Stimulated activated CD8-positive, alpha-beta memory T cell treated with anti-CD3 and anti-CD28 coated beads, Interleukin-12 subunit alpha, Interleukin-12 subunit beta, amount 100 ng/mL, for 1 hour (primary cell): ENCODE measurements around the gene LRIT1.
A peak's percentile ranks its signal among the peaks of the same experiment; 100 is the strongest.
"Not testable (repeated sequence)": the region's sequence is repeated elsewhere in the genome, so short reads cannot be mapped to it uniquely, and the experiment has no call there.

ENCODE experiments used
- DNase-seq: peaks from one replicate; pipeline ENCODE4 v3.0.0-alpha.2; 2020; ENCODE audit warnings: low read depth

Gene LRIT1, protein sequence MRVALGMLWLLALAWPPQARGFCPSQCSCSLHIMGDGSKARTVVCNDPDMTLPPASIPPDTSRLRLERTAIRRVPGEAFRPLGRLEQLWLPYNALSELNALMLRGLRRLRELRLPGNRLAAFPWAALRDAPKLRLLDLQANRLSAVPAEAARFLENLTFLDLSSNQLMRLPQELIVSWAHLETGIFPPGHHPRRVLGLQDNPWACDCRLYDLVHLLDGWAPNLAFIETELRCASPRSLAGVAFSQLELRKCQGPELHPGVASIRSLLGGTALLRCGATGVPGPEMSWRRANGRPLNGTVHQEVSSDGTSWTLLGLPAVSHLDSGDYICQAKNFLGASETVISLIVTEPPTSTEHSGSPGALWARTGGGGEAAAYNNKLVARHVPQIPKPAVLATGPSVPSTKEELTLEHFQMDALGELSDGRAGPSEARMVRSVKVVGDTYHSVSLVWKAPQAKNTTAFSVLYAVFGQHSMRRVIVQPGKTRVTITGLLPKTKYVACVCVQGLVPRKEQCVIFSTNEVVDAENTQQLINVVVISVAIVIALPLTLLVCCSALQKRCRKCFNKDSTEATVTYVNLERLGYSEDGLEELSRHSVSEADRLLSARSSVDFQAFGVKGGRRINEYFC

DNA sequence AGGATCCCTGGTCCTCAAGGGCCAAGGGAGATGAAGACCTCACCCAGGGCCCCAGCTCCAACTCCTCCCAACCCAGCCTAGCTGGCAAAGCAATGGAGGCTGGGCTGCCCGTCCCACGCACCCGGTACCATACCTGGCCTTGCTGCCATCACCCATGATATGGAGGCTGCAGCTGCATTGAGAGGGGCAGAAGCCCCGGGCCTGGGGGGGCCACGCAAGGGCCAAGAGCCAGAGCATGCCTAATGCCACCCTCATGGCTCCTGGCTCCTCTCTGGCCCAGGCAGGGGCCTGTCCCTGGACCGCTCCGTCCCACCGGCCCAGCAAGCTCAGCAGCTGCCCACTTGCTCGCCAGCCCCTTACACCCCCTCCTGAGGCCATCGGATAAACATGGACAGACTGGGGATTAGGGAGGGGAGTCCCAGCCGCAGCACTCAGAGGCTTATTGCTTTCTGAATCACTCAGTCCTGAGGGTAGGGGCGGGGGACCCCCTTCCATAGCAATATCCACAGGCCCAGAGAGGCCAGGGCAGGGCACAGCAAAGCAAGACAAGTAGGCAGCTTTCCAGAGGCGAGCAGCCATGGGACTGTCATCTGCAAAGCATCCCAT, at the start of gene LRIT1:
LRIT1 (minus strand) TSS at position 362 of the 606 bp plus-strand sequence; CDS start at position 255, 107 bp downstream.
- DNase-seq = no peak

DNA sequence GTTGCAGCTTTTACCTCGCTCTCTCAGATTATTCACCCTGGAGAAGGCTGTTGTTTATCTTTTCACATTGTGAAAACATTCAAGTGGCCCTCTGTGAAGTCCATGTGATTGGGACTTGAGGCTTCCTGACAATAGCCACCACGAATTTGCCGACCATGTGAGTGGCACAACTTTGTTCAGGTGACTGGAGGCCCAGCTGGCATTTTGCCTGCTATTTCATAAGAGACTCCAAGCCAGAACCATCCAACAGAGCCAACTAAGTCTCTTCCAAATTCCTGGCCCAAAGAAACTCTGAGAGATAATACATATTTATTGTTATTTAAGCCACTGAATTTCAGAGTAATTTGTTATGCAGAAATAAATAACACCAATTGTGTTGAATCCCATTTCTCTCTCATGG, 48.9 kb upstream of the LRIT1 start:
- DNase-seq = no peak

DNA sequence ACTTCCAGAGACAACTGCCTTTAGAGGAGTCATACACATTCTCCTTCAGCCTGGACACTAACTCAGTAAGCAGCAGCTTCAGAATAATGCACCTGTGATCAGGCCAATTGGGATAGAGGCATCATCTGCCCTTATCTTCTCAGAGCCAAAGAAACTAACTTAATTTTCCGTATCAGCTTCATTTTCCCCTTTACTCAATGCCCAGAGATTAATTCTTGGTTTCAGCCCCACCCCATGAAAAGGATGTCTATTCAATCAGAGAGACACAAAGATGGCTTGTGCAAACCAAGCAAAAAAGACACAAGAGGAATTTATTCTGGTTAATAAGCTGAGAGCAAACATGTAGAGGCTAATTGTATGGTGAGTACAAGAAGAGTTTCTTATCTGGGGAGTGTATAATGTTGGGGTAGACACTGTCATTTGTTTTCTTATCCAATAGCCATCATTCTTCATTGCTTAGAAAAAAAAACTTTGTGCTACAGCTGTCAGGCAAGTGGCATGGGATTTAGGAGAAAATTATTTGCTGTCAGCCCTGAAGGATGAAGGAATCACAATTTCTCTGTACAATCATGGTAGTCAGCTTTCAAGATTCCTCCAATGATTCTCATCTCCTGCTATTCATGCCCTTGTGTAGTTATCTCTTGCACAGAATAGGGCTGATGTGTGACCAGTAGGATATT, 48.3 kb upstream of the LRIT1 start:
- DNase-seq = no peak

DNA sequence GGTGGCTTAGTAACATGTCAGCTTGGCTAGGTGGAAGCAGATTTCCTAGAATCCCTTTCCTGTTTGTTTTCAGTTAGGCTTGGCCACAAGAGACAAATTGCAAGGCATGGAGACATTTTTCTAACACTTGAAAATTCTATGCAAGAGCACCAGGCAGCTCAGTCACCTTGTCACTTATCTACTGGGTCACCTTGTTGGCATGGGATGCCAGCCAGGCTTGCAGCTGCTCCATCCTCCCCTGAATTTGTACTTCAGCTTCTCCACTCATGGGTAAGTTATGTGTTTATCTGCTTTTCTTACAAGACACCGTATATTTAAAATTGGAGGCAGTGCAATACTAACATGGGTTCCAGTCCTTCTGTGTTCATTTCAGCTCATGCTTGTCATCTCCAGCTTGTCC, 46.8 kb upstream of the LRIT1 start:
- DNase-seq = no peak

DNA sequence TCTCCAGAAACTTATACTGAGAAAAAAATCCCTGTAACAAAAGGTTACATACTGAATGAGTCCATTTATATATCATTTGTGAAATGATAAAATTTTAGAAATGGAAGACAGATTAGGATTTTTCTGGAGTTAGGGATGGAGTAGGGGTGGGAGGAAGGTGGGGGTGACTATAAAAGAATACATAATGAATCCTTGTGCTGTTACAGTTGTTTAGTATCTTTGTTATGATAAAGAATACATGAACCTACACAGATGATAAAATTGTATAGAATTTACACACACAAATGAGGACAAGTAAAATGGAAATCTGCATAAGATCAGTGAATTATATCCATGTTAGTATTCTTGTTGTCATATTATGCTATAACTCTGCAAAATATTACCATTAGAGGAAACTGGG, 45.3 kb upstream of the LRIT1 start:
- DNase-seq = no peak

DNA sequence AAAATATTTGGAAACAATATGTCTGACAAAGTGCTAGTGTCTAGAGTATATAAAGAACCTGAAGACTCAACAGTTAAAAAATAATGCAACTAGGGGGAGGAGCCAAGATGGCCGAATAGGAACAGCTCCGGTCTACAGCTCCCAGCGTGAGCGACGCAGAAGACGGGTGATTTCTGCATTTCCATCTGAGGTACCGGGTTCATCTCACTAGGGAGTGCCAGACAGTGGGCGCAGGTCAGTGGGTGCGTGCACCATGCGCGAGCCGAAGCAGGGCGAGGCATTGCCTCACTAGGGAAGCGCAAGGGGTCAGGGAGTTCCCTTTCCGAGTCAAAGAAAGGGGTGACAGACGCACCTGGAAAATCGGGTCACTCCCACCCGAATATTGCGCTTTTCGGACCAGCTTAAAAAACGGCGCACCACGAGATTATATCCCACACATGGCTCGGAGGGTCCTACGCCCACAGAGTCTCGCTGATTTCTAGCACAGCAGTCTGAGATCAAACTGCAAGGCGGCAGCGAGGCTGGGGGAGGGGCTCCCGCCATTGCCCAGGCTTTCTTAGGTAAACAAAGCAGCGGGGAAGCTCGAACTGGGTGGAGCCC, 38.6 kb upstream of the LRIT1 start:
- DNase-seq = not testable (repeated sequence)

DNA sequence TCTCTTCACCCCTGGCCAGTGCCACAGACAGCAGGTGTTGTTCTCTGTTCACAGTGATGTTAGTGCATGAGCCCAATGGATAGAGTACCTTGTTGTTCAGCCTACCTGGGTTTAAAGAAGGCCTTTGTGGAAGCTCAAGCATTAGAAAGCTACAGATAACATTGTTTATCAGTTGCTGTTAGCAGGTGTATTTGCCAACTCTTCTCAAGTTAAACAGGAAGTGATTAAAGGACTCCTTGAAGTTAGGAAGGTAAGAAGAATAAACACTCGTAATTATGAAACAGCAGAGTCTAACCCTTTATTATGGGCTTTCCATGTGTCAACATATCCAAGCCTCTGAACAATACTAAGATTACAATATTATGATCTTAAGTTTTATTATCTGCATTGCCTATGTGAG, 29.4 kb upstream of the LRIT1 start:
- no peak for DNase-seq

DNA sequence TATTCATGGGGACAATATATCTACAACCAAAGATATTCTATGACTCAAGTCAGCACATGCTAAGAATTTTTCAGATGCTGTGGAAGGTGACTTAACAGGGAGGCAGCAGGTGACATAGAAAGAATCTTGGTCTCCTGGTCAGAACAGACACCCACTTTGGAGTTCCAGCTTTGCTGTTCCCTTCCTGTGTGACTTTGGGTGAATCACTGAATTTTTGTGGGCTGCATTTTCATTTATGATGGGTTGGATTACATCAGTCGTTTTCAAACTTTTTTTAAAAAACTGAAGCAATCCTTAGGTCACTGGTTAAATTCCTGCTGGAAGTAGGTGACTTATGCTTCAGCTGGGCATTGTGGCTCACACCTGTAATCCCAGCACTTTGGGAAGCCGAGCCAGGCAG, 28.4 kb upstream of the LRIT1 start:
- DNase-seq = no peak

DNA sequence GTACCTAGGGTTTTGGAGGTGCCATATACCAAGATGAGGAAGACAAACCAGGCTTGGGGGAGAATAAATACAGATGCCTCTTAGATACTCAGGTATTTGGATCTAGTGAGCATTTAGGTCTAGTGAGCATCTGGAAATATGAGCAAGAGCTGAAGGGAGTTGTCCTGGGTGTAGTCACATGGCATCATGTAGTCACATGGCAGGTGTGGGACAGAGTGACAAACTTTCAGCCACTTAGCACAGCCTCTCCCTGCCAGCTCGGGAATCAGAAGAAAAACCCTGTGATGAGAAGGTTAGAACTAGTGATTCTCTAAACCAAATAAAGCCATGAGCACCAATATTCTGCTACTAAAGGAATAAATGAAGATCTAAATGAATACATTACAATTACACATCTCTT, 27.8 kb upstream of the LRIT1 start:
- DNase-seq = no peak

DNA sequence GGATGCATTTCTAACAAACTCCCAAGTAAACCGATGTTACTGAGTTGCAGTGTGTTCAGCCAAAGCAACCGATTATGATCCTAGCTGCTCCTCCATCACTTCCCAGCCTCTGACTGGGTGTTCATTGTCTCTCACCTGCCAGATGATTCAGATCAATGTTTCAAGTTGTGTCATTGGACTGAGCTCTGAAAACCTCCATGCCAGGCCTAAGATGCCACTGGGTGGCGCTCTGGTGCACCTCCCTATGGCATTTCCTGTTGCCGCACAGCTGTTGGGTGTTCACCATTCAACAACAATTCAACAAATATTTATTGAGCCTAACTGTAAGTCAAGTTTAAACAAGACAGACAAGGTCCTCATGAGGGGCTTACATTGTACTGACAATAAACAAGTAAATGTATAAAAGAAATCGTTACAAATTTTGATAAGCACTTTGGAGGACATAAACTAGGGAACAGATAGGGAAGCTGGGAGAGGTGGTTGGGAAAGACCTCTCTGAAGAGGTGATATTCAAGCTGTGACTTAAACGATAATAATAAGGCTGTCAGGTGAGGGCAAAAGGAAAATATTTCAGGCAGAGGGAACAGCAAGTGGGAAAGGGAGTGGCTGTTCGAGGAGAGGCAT, 26.3 kb upstream of the LRIT1 start:
- peak; percentile 39 for DNase-seq

DNA sequence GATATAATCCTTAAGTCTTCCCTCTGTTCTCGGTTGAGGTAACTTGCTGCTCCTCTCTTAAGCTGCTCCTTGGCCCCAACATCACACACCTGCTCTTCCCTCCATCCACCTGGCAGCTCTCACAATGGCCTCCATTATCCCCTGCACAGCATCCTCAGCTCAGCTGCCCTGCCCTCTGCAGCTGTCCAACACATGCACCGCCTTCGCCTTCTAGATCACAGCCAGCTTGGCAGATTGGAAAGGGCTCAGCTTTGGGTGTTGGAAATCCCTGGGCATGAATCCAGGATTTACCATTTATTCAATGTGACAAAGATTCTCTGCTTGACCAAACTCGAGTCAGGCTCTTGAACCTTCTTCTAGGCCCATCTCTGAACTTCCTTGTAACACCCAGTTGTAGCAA, 24.1 kb upstream of the LRIT1 start:
- DNase-seq = no peak

DNA sequence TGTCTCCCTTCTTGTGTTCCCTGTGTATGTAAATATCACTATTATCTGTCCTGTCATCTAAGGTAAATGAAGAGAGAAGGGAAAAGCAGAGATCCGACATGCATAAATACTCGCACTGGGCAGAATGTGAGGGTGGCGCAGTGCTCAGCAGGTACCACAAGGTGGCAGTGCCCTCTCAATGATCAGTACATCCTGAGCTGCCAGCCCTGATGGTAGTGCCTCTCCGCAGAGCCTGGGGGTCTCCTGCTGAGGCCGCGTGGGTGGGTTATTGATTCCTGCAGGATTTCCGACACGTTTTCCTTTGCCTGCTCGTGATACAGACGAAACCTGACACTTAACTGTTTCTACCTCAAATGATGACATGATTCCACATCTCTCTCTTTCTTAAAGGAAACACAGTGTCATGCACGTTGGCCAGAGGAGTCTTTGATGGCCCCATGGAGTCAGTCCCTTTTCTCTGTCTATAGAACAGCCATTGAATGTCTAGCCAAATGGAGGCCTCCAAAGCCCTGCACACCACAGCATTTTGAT, 23.3 kb upstream of the LRIT1 start:
- DNase-seq = peak; percentile 58

DNA sequence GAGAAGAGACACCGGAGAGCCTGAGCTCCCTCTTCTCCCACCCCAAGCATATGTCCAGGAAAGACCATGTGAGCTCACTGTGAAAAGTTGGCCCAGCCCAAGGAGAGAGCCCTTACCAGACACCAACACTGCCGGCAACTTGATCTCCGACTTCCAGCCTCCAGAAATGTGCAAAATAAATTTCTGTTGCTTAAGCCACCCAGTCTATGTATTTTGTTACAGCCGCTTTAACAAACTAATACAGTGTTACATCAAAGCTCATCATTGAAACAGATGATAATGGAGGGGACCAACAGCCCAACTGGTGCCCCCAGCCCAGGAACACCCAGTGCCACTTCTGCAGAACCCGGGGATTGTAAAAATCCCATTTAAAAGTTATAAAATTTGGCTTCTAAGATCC, 22.4 kb upstream of the LRIT1 start:
- DNase-seq = no peak

DNA sequence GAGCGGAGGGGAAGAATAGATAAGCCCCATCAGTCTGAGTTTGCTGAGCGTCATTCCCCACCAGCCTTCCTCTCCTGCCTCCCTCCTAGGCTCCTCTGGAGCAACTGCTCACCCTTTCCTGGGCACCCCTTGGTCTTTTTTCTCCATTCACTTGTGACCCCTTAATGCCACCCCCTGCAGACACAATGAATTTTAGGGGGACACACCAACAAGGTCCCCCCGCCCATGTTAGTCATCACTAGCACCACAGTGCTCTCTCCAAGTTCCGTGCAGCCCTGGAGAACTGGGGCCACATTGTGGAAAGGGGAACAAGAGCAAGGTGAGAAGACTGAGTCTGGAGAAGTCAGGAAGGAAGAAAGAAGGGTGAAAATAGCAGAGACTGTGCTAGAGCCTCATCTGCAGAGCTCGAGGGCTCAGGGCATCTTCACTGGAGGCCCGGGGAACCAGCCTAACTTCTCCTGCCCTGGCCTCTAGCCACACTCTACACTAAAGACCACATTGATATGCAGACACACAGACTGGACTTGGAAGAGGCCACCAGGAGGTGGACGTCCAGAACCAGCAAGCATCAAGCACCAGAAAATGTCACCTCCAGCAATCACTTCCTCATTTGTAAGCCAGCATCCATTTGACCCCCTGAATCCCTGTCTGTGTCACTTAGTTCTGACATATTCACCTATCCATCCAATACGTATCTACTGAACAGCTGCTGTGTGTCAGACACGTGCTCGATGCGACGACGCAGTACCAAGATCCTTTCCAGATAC, 21.0 kb upstream of the LRIT1 start:
- DNase-seq = no peak

DNA sequence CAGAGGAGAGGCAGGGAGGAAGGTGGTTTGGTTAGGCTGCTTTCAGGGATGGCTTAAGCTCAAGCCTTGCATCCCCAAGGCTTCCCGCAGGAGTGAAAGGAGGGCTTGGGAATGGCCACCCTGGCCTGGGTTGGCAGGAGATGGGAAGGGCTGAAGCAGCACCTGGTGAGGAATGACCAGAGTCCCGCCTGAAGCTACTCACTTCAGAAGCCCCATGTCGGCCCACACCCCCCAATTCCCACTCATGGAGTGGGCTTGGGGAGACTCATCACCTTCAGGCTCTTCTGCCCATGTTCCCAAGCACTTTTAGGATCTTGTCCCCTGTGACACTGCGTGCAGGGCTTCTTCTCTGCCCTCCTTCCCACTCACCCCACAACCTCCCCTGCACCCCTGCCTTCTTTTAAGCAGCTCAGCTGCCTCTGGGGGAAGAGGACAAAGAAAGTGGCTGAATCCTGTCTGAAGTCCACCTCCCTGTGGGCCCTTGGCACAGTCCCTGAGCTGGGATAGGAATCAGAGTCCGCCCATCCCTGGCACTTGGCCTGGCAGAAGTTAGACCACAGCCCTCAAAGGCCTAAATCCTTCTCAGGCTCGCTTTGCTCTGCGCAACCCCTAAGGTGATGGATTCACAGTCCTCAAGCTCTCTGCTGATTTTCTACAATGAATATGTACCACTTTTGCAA, 20.0 kb upstream of the LRIT1 start:
- DNase-seq = no peak

DNA sequence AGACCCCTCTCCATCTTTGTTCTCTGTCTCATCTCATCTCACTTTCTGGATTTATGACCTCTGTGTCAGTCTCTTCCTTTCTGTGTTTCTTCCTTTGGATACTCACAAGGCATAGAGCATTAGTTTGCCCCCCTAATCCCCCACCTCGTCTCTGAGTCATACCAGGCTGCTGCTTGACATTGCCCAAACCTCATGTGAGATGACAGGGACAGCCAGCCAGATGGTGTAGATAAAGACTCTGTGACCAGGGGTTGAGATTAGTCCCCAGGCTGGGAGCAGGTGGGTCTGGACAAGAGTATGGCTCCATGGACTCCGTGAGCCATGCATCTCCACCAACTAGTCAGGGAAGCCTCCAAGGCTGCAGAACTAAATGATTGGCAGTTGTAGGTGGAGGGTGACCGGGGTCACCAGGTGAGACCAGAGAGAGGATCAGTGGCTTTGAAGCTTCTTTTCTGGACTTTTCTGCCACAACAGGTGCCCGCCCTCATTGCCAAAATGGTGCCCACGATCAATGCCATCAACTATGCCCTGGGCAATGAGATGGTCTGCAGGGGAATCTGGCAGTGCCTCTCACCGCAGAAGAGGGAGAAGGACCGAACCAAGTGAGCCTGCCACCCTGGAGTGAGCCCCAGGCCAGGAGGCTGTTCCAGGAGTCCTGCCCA, 16.8 kb upstream of the LRIT1 start:
- no peak for DNase-seq

DNA sequence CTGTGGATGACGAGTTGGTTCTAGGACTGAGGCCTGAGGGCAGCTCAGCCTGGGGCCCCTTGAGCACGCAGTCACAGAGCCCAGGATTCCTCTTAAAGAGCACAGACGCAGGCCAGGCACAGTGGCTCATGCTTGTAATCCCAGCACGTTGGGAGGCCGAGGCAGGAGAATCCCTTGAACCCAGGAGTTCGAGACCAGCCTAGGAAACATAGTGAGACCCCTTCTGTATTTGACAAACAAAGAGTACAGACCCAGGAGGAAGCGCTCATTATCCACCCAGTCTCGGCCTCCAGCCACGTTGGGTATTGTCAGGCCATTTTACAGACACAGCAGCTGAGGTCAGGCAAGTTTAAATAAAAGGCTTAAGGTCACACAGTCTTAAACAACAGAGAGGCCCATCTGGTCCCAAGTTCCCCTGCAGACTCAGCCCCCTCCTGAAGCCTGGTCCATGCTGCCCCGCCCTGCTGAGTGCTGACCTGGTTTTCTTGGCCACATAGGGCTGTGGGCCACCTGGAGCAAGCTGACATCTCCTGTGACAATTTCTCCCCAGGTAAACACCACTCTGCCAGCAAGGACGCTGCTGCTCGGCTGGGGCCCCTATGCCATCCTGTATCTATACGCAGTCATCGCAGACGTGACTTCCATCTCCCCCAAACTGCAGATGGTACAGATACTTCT, 16.1 kb upstream of the LRIT1 start:
- DNase-seq = no peak

DNA sequence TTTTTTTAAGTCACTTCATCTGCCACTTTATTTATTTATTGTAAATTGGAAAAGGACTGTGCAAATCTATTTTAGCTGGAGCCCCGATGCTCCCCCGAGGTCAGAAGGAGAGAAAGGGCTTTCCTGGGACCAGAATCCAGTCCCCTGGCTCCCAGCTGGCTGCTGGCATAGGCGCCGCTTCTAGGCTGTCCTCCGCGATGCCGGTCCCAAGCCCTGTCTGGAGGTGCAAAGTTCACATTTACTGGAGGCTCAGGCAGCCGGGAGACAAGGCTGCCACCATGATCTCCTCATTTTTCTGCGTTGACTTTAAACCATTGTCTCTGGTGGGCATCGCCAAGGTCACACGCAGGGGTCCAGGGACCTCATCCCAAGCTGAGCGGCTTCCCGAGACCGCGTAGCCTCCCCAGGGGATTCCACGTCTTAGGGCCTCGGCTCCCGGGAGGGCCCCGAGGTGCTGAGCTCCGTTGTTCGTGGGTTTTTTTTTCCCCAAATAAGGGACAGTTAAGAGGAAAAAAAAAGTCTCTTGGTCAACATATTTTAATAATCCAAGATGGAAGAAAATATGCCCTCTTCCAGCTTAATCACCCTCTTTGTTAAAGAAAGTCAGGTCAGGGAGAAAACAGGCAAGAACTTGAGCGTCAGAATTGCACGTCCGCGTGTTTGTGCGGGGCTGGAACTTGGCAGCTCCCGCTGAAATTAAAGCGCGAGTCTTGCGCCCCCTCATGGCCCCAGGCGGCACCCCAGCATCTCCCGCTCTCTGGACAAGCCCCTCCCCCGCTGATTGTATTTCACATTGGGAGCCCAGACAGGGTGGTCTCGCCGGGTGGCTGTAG, 15.4 kb upstream of the LRIT1 start:
- DNase-seq = no peak
